Stimulated activated CD4-positive, alpha-beta T cell treated with anti-CD3 and anti-CD28 coated beads, Interleukin-15, amount 100 ng/mL, for 48 hours (primary cell): ENCODE results near the gene ABHD10.
"Not testable (repeated sequence)": the region's sequence is repeated elsewhere in the genome, so short reads cannot be mapped to it uniquely, and the experiment has no call there.

Experiments used
- DNase-seq, 2 donors: peaks; one replicate each; pipeline ENCODE4 v3.0.0-alpha.2; 2020; ENCODE audit warnings: low read depth in 2 of 2

ABHD10 gene

DNA sequence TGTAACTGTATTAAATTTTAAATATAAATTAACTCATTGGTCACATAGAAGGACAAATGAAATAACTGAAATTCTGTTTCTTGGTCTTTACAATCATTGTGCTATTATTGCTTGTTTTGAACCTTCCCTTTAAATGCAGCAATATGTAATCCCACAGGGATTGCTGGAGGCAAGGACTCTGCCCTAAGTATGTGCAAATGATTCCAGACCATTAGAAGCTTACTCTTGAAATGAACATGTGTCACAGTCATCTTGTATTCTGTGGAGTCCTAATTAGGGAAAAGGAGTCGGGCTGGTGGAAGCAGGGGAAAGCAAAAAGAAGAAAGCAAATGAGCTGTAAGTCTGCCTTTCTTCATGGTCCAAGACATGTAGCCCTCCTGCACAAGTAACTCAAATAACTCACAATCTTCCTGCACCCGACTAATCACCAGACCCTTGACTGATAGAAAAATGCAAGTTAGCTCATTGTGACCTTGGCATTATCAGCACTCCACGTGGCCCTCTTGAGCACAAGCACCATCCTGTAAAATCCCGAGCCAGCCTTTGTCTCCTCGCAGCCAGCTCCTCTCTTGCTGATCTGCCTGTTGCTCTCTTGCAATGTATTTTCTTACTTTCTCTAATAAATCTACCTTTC, 53.4 kb downstream of the ABHD10 start:
- DNase-seq, result no peak

GRCh38 chr3:112034436-112034835, 55.6 kb downstream of the ABHD10 start, which contains the start of gene TMPRSS7:
Gene TMPRSS7 (plus strand): TSS chr3:112034736. CDS start chr3:112034846, 110 bp downstream.
- no peak for DNase-seq

- DNase-seq, result no peak
Measured at GRCh38 chr3:112035241-112035640, 56.4 kb downstream of the ABHD10 start.

GRCh38 chr3:112037194-112037593, 58.4 kb downstream of the ABHD10 start:
- DNase-seq, result not testable (repeated sequence)

- DNase-seq, result no peak
Measured at GRCh38 chr3:112038863-112039262, 60.0 kb downstream of the ABHD10 start.

GRCh38 chr3:112041321-112041720, 62.5 kb downstream of the ABHD10 start:
- no peak for DNase-seq

DNA sequence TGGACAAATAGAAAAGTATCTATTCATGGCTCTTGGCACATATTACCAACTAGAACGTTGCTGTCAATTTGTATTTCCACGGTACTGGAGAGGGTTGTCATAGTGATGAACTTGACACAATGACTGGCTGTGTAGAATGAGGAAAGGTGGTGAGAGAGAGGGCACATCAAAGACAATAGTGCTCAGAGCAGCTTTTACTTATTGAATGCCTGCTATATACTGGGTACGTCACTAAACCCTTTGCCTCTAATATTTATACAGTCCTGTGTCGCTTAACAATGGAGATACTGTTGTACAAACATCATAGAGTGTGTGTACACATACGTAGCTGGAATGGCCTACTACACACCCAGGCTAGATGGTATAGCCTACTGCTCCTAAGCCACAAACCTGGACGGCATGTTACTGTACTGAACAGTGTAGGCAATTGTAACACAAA, 64.0 kb downstream of the ABHD10 start:
- no peak for DNase-seq
